Nephron (organoid): Measurements from ENCODE around the gene HEPHL1.

ENCODE experiments used
- H3K27ac Mint-ChIP-seq, 3 experiments: 2 replicates each; pipeline ENCODE4 v1.8.0; 2020; ENCODE audit warnings: mixed read lengths in 3 of 3, mild to moderate bottlenecking in 2 of 3, moderate library complexity in 1 of 3
- H3K27me3 Mint-ChIP-seq: 2 replicates; pipeline ENCODE4 v1.8.0; 2021; ENCODE audit warnings: low read depth, mild to moderate bottlenecking, moderate library complexity, mixed read lengths
- H3K36me3 Mint-ChIP-seq: 2 replicates; pipeline ENCODE4 v1.8.0; 2020; ENCODE audit warnings: low read depth, mixed read lengths
- H3K4me1 Mint-ChIP-seq: 2 replicates; pipeline ENCODE4 v1.8.0; 2020; ENCODE audit warnings: mixed read lengths
- H3K4me3 Mint-ChIP-seq, 3 experiments: 2 replicates each; pipeline ENCODE4 v1.8.0; 2020; ENCODE audit warnings: mild to moderate bottlenecking in 3 of 3, mixed read lengths in 3 of 3, moderate library complexity in 2 of 3
- H3K9me3 Mint-ChIP-seq: 2 replicates; pipeline ENCODE4 v1.8.0; 2020; ENCODE audit warnings: mixed read lengths
- TF ChIP-seq, protein P1 (sequence below), 3 experiments: fragments of 200-600 bp; sonication (generic); IDR thresholded peaks; one replicate each; pipeline ENCODE4 v1.5.0; 2021; ENCODE audit warnings: antibody characterized with exemption in 3 of 3; ENCODE audit not compliant: unreplicated experiment in 3 of 3

HEPHL1 gene

DNA sequence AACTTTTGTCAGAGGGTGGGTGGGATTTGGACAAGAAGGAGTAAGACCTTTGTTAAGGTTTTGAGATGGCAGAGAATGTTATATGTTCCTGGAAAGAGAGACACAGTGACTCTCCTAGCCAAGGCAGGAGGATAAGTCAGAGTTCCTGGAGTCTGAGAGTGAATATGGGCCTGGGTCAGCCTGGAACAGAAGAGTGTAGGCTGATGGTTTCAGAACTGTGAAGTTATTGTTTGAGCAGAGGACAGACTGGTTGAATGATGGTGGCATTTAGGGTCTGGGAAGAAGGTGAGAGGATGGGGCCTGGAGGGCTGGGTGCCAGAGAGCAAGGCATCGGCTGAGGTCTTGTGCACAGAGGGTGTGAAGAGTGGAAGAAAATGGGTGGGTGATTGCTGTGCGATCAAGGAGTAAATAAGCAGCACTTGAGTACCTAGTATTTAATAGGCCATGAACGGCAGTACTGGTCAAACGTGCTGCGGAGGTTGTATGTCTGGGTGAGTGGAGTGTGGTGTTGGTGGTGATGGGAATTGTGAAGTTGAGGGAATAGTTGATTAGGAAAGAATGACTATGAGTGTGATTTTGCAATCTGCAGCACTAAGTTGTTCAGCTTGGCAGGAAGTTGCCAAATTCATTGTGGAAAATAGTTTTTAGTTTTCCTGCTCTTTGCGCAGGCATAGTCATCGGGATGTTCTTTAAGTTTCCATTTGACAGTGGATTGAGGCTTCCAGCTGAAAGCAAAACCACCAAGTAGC is 109.3 kb downstream of the HEPHL1 start:
- Mint-ChIP-seq H3K4me3 (no peak overlapping the region), H3K27ac (no peak overlapping the region), H3K36me3 (no peaks in the 10 kb centered on the region), H3K4me1 (peaks cover 43% of the 10 kb centered on the region), H3K27me3 (no peaks in the 10 kb centered on the region), H3K9me3 (no peaks in the 10 kb centered on the region)
- TF ChIP-seq, protein P1, sequence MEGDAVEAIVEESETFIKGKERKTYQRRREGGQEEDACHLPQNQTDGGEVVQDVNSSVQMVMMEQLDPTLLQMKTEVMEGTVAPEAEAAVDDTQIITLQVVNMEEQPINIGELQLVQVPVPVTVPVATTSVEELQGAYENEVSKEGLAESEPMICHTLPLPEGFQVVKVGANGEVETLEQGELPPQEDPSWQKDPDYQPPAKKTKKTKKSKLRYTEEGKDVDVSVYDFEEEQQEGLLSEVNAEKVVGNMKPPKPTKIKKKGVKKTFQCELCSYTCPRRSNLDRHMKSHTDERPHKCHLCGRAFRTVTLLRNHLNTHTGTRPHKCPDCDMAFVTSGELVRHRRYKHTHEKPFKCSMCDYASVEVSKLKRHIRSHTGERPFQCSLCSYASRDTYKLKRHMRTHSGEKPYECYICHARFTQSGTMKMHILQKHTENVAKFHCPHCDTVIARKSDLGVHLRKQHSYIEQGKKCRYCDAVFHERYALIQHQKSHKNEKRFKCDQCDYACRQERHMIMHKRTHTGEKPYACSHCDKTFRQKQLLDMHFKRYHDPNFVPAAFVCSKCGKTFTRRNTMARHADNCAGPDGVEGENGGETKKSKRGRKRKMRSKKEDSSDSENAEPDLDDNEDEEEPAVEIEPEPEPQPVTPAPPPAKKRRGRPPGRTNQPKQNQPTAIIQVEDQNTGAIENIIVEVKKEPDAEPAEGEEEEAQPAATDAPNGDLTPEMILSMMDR (IDR thresholded peaks at IDR 0.05; ENCODE audit: unreplicated experiment in 3 of 3): no peak

DNA sequence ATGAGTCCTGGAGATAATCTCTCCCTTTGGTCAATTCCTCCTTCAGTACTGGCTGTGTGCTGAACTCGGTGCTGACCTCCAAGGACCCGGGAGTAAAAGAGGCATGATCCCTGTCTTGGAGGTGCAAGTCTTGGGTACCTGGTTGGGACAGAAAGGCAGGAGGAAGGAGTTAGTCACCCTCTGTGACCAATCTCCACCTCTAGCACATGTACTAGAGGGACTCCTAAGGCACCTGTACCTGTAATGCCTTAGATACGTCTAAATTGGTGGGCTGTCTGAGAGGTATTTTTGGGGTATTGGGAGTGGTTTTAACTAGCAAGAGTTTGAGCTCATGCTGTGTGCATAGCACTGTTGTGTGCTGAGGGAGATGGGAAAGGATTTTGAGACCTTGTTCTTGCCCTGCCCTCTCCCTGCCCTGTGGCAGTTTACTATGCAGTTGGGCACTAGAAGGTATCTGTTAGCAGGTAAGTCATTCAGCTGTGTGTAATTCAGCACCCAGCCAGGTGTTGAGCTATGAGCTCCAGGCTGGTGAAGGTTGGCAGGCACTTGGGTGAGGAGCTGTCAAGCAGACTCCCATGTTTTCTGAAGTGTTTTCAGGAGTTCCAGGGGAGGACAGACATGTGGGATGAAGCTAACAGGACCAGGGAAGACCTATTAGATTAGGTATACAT is 110.0 kb downstream of the HEPHL1 start:
- H3K27ac Mint-ChIP-seq: no peak overlapping the region
- H3K4me1 Mint-ChIP-seq: peaks cover 45% of the 10 kb centered on the region

DNA sequence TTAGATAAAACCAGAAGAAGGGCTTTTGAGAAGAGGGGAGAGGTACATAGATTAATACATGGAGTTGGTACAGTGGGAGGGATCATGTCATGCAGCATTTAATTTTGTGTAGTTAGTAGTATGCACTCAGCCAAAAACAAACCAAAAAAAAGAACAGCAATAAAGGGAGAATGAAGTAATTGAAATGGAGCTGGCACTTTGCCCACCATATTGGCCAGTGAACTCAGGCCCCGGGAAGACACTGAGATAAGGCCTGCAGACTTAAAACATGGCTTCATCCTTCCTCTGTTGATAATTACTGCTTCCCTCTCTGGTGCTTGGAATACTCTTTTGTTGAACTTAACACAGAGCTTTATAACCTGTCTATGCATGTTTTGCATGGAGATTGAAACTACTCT is 110.6 kb downstream of the HEPHL1 start:
- Mint-ChIP-seq H3K4me3 (no peak overlapping the region), H3K27ac (no peak overlapping the region), H3K36me3 (peaks cover 9% of the 10 kb centered on the region), H3K27me3 (no peaks in the 10 kb centered on the region), H3K4me1 (peaks cover 47% of the 10 kb centered on the region), H3K9me3 (no peaks in the 10 kb centered on the region)
- TF ChIP-seq, protein P1 (IDR thresholded peaks at IDR 0.05; ENCODE audit: unreplicated experiment in 3 of 3): no peak

More for the DNA sequence above, 110.0 kb downstream of the HEPHL1 start:
- no peaks in the 10 kb centered on the region for H3K9me3 Mint-ChIP-seq
- peaks cover 5% of the 10 kb centered on the region for H3K36me3 Mint-ChIP-seq
- TF ChIP-seq, protein P1 (IDR thresholded peaks at IDR 0.05; ENCODE audit: unreplicated experiment in 3 of 3): no peak
- no peaks in the 10 kb centered on the region for H3K27me3 Mint-ChIP-seq
- H3K4me3 Mint-ChIP-seq: no peak overlapping the region

DNA sequence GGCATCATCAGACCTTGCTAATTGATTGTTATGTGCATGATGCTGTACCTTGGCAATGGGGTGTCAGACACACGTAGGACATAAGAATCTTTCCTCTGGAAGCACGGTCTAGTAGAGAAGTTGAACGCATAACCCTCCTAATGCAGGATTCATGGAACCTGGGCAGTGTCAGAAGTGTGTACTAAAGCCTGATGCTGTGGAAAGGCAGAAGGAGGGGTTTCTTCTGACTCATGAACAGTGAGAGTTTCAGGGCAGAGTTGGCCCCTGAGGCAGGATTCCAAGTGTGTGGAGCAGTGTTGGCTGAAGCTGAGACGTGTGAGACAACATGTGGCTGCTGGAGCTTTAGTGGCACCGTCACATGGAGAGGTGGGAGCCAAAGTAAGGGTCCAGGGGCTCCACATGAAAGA is 111.0 kb downstream of the HEPHL1 start:
- Mint-ChIP-seq H3K36me3 (peaks cover 10% of the 10 kb centered on the region), H3K27ac (no peak overlapping the region), H3K4me1 (peaks cover 43% of the 10 kb centered on the region), H3K4me3 (no peak overlapping the region), H3K9me3 (no peaks in the 10 kb centered on the region), H3K27me3 (no peaks in the 10 kb centered on the region)
- TF ChIP-seq, protein P1 (IDR thresholded peaks at IDR 0.05; ENCODE audit: unreplicated experiment in 3 of 3): no peak

DNA sequence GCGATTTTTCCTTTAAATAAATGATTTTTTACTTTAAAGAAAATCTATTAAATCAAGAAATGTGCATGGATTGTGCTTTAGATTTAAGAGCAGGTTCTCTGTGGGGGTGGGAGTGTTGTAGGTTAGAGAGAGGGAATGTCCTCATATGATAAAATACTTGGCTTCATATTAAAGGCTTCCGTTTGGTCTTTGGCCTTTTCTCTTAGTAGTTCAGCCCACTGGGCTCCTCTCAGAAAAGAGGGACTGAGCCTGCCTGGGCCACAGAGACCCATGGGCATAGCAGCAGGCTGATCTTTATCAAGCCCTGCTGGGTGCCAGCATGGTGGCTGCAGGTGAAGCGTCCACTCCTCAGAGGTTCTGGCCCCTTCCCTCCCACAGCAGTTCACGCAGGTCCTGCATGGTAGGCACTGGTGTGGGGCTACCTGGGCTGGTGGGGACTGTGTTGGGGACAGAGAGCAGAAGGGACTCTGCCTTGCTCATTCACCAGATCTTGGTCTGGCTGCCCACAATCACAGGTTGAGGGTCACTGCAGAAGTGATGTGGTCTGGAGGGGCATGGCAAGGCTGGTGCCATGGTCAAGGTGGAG is 111.8 kb downstream of the HEPHL1 start:
- Mint-ChIP-seq H3K27ac (no peak overlapping the region), H3K4me1 (peaks cover 36% of the 10 kb centered on the region), H3K27me3 (no peaks in the 10 kb centered on the region), H3K36me3 (peaks cover 10% of the 10 kb centered on the region), H3K9me3 (no peaks in the 10 kb centered on the region), H3K4me3 (no peak overlapping the region)
- TF ChIP-seq, protein P1 (IDR thresholded peaks at IDR 0.05; ENCODE audit: unreplicated experiment in 3 of 3): no peak
